Endothelial cell of umbilical vein (primary cell): ENCODE data around the gene DUSP15.

Experiments used
- POLR2A ChIP-seq: IDR thresholded peaks from 2 replicates; pipeline ENCODE4 v1.6.1; 2012; ENCODE audit warnings: low read depth, mild to moderate bottlenecking, control low read depth, low read length
- POLR2AphosphoS5 ChIP-seq: IDR thresholded peaks from 2 replicates; pipeline ENCODE4 v1.6.1; 2012; ENCODE audit warnings: low read depth, mild to moderate bottlenecking, control low read depth, low read length, moderate library complexity; ENCODE audit not compliant: insufficient read depth
- TF ChIP-seq, protein P1 (sequence below), 2 donors: IDR thresholded peaks; 1 replicate in 1 of 2; 2 replicates in 1 of 2; pipeline ENCODE4 v1.5.1; 2011; ENCODE audit warnings: low read length in 2 of 2, mild to moderate bottlenecking in 2 of 2, moderate library complexity in 2 of 2, control low read depth in 1 of 2, inconsistent platforms in 1 of 2, low read depth in 1 of 2; ENCODE audit not compliant: insufficient read depth in 1 of 2; ENCODE audit errors: extremely low read depth in 1 of 2

DNA sequence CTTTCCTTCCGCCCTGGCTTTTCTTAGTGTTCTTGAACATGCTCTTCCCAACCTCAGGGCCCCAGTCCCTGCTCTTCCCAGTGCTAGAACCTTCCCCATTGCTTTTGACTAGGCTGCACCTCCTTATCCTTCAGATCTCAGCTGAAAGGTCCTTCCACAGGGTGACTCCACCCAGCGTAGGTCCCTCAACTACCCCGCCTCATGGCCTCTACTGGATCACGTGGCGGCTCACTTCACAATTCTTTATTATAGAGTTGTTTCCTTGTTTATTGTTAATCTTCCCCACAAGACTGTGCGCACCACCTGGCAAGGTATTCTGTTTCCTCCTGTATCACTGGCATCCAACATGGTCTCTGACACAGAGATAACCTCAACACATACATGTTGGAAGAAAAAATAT is 31.3 kb upstream of the DUSP15 start:
- TF ChIP-seq, protein P1, sequence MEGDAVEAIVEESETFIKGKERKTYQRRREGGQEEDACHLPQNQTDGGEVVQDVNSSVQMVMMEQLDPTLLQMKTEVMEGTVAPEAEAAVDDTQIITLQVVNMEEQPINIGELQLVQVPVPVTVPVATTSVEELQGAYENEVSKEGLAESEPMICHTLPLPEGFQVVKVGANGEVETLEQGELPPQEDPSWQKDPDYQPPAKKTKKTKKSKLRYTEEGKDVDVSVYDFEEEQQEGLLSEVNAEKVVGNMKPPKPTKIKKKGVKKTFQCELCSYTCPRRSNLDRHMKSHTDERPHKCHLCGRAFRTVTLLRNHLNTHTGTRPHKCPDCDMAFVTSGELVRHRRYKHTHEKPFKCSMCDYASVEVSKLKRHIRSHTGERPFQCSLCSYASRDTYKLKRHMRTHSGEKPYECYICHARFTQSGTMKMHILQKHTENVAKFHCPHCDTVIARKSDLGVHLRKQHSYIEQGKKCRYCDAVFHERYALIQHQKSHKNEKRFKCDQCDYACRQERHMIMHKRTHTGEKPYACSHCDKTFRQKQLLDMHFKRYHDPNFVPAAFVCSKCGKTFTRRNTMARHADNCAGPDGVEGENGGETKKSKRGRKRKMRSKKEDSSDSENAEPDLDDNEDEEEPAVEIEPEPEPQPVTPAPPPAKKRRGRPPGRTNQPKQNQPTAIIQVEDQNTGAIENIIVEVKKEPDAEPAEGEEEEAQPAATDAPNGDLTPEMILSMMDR (IDR thresholded peaks at IDR 0.05; ENCODE audit: extremely low read depth in 1 of 2, insufficient read depth in 1 of 2, low read depth in 1 of 2, low read length in 2 of 2) = no peak
- TF ChIP-seq POLR2AphosphoS5 (no peak), POLR2A (no peak)
